PC-3 (cell line): Measurements from ENCODE around the gene DPCD. TPM values are rescaled to one million over a fixed set of nuclear protein-coding genes. Genes with fewer than 3 reads are reported as not detected.
A peak's percentile ranks its signal among the peaks of the same experiment; 100 is the strongest.

ENCODE experiments used
- ATAC-seq: fragments of 200-7000 bp; cut with Tn5 transposase; 2 replicates; pipeline ENCODE4 v1.9.1; 2020; ENCODE audit warnings: mild to moderate bottlenecking, moderate library complexity
- BruUV-seq: library from RNA; stranded (reverse); fragments of 400-500 nt; replicated peaks from 2 replicates; lab custom pipeline; 2021; lab: Mats Ljungman, UMichigan
- CTCF ChIA-PET: fragments of 300-600 bp; sonication (Branson Sonifier 250); formaldehyde crosslinking; loops from one replicate; lab custom pipeline; 2022; ENCODE audit warnings: antibody characterized with exemption; lab: Charles Lee
- POLR2A ChIA-PET: fragments of 300-600 bp; sonication (Branson Sonifier 250); formaldehyde crosslinking; loops from one replicate; lab custom pipeline; 2022; ENCODE audit warnings: antibody characterized with exemption; ENCODE audit not compliant: unreplicated experiment; lab: Charles Lee
- DNase-seq: peaks from one replicate; pipeline ENCODE4 v3.0.0-alpha.2; 2015
- H2AFZ ChIP-seq: fragments of 300-600 bp; sonication (generic); 2 replicates; pipeline ENCODE4 v1.6.0; 2016; ENCODE audit warnings: antibody characterized with exemption, low read length
- H3F3A ChIP-seq: fragments of 300-600 bp; sonication (generic); one replicate; pipeline ENCODE4 v1.6.0; 2017; ENCODE audit warnings: antibody characterized with exemption, low read length, control low read depth, mild to moderate bottlenecking; ENCODE audit not compliant: unreplicated experiment
- H3K27ac ChIP-seq: fragments of 300-600 bp; sonication (generic); 2 replicates; pipeline ENCODE4 v1.5.1; 2016; ENCODE audit warnings: mild to moderate bottlenecking, low read length
- H3K27me3 ChIP-seq: fragments of 300-600 bp; sonication (generic); 2 replicates; pipeline ENCODE4 v1.6.1; 2016; ENCODE audit warnings: low read length, mixed read lengths
- H3K36me3 ChIP-seq: fragments of 300-600 bp; sonication (generic); 2 replicates; pipeline ENCODE4 v1.6.1; 2016; ENCODE audit warnings: low read depth, mixed run types, low read length, mixed read lengths
- H3K4me1 ChIP-seq: fragments of 300-600 bp; sonication (generic); 2 replicates; pipeline ENCODE4 v1.5.1; 2016; ENCODE audit warnings: low read length; ENCODE audit not compliant: insufficient read depth
- H3K4me2 ChIP-seq: fragments of 300-600 bp; sonication (generic); 2 replicates; pipeline ENCODE4 v1.6.0; 2016; ENCODE audit warnings: low read length
- H3K4me3 ChIP-seq: fragments of 300-600 bp; sonication (generic); 2 replicates; pipeline ENCODE4 v1.5.1; 2016; ENCODE audit warnings: mild to moderate bottlenecking, low read length, mixed read lengths
- H3K79me2 ChIP-seq: fragments of 300-600 bp; sonication (generic); 2 replicates; pipeline ENCODE4 v1.6.1; 2017; ENCODE audit warnings: low read length, mixed read lengths
- H3K9ac ChIP-seq: fragments of 300-600 bp; sonication (generic); 2 replicates; pipeline ENCODE4 v1.6.0; 2016; ENCODE audit warnings: mild to moderate bottlenecking, low read length
- H3K9me2 ChIP-seq: fragments of 300-600 bp; sonication (generic); replicated peaks from 2 replicates; pipeline ENCODE4 v1.6.1; 2016; ENCODE audit warnings: mixed run types, low read length, mixed read lengths
- H3K9me3 ChIP-seq: fragments of 300-600 bp; sonication (generic); 2 replicates; pipeline ENCODE4 v1.6.1; 2016; ENCODE audit warnings: low read length, mixed read lengths
- H4K20me1 ChIP-seq: fragments of 300-600 bp; sonication (generic); 2 replicates; pipeline ENCODE4 v1.6.1; 2016; ENCODE audit warnings: low read length, mixed read lengths
- CTCF ChIP-seq: fragments of 300-600 bp; sonication (generic); conservative IDR thresholded peaks from 2 replicates; pipeline ENCODE4 v1.5.1; 2017; ENCODE audit warnings: antibody characterized with exemption, low read depth, mild to moderate bottlenecking, low read length
- EZH2 ChIP-seq: fragments of 300-600 bp; sonication (generic); IDR thresholded peaks from one replicate; pipeline ENCODE4 v1.6.1; 2017; ENCODE audit warnings: antibody characterized with exemption, mild to moderate bottlenecking, low read length; ENCODE audit not compliant: unreplicated experiment
- EZH2phosphoT487 ChIP-seq: fragments of 300-600 bp; sonication (generic); IDR thresholded peaks from 2 replicates; pipeline ENCODE4 v1.6.1; 2018; ENCODE audit warnings: mild to moderate bottlenecking, antibody characterized with exemption, low read length, borderline replicate concordance
- intact Hi-C: fragments of 100-400 bp; cut with micrococcal nuclease; formaldehyde crosslinking; loops from 2 replicates; pipeline ENCODE4 v1.9.0; 2023
- total RNA-seq: library from RNA; depleted of rRNA; stranded (reverse); fragments of >200 nt; gene quantifications from 2 replicates; pipeline ENCODE4 v1.2.3, GENCODE V29; 2014

The DPCD gene
- total RNA-seq, 1 experiment from 2014 or later, result 37.1 TPM

- Histone ChIP-seq H3K79me2 (no peaks in the 10 kb centered on the region), H3K9me3 (no peaks in the 10 kb centered on the region), H3K36me3 (no peaks in the 10 kb centered on the region), H3K27ac (no peak overlapping the region), H3K4me2 (no peak overlapping the region), H3K27me3 (no peaks in the 10 kb centered on the region), H3K4me3 (no peak overlapping the region), H3K4me1 (no peaks in the 10 kb centered on the region), H4K20me1 (no peaks in the 10 kb centered on the region), H3F3A (no peaks in the 10 kb centered on the region), H3K9me2 (no peaks in the 10 kb centered on the region), H2AFZ (no peak overlapping the region), H3K9ac (no peak overlapping the region)
- no peak for ATAC-seq
- BruUV-seq, result no TSS peak
- intact Hi-C loops, result no loop called here
- TF ChIP-seq EZH2phosphoT487 (no peak), EZH2 (no peak), CTCF (no peak)
- CTCF ChIA-PET, result no interaction called here
- no peak for DNase-seq
- POLR2A ChIA-PET, result no interaction called here
These were observed 35.7 kb upstream of the DPCD start for GRCh38 chr10:101552442-101552841.

GRCh38 chr10:101557541-101557940, 30.6 kb upstream of the DPCD start:
- no TSS peak for BruUV-seq
- no peaks in the 10 kb centered on the region for H4K20me1 ChIP-seq
- CTCF ChIA-PET, result no interaction called here
- ATAC-seq (no peak), DNase-seq (no peak)
- H3K4me3 ChIP-seq, result no peak overlapping the region
- no peaks in the 10 kb centered on the region for H3K27me3 ChIP-seq
- no peak overlapping the region for H2AFZ ChIP-seq
- no peaks in the 10 kb centered on the region for H3K79me2 ChIP-seq
- no peak for TF ChIP-seq EZH2
- TF ChIP-seq EZH2phosphoT487, result no peak
- TF ChIP-seq CTCF, result no peak
- intact Hi-C loops, result no loop called here
- H3K9me2 ChIP-seq, result no peaks in the 10 kb centered on the region
- no peaks in the 10 kb centered on the region for H3K9me3 ChIP-seq
- H3K9ac ChIP-seq, result no peak overlapping the region
- no peaks in the 10 kb centered on the region for H3K4me1 ChIP-seq
- no peak overlapping the region for H3K4me2 ChIP-seq
- H3K27ac ChIP-seq, result no peak overlapping the region
- no peaks in the 10 kb centered on the region for H3K36me3 ChIP-seq
- no peaks in the 10 kb centered on the region for H3F3A ChIP-seq
- POLR2A ChIA-PET, result no interaction called here

- no TSS peak for BruUV-seq
- intact Hi-C loops, result no loop called here
These were observed 29.9 kb upstream of the DPCD start for GRCh38 chr10:101558204-101558603.

More at GRCh38 chr10:101558204-101558603, 29.9 kb upstream of the DPCD start:
- no peaks in the 10 kb centered on the region for H3K27me3 ChIP-seq
- no peak for DNase-seq
- no peaks in the 10 kb centered on the region for H3K4me1 ChIP-seq
- ChIA-PET CTCF (no interaction called here), POLR2A (no interaction called here)
- TF ChIP-seq CTCF (no peak), EZH2phosphoT487 (no peak), EZH2 (no peak)
- H3K79me2 ChIP-seq, result no peaks in the 10 kb centered on the region
- H3K9me3 ChIP-seq, result no peaks in the 10 kb centered on the region
- no peaks in the 10 kb centered on the region for H3K36me3 ChIP-seq
- H3K9ac ChIP-seq, result no peak overlapping the region
- H3K4me3 ChIP-seq, result no peak overlapping the region
- H3K27ac ChIP-seq, result no peak overlapping the region
- no peaks in the 10 kb centered on the region for H4K20me1 ChIP-seq
- no peak overlapping the region for H3K4me2 ChIP-seq
- H2AFZ ChIP-seq, result no peak overlapping the region
- no peaks in the 10 kb centered on the region for H3K9me2 ChIP-seq
- peak; percentile 55 for ATAC-seq
- H3F3A ChIP-seq, result no peaks in the 10 kb centered on the region
